Uterus (tissue), 2 donors: Measurements from ENCODE around the gene PLD6.

ENCODE experiments used
- POLR2A ChIP-seq, 2 donors: fragments of 450-650 bp; IDR thresholded peaks; one replicate each; pipeline ENCODE4 v1.6.1; 2016; ENCODE audit warnings: antibody characterized with exemption in 2 of 2, mild to moderate bottlenecking in 1 of 2, moderate library complexity in 1 of 2
- TF ChIP-seq, protein P1 (sequence below), 4 experiments: fragments of 200-600 bp in 2 of 4; fragments of 450-650 bp in 2 of 4; sonication (generic) in 2 of 4; IDR thresholded peaks; one replicate each; pipeline ENCODE4 v1.5.1; 2016 to 2019; ENCODE audit warnings: antibody characterized with exemption in 4 of 4, mild to moderate bottlenecking in 2 of 4, moderate library complexity in 1 of 4

DNA sequence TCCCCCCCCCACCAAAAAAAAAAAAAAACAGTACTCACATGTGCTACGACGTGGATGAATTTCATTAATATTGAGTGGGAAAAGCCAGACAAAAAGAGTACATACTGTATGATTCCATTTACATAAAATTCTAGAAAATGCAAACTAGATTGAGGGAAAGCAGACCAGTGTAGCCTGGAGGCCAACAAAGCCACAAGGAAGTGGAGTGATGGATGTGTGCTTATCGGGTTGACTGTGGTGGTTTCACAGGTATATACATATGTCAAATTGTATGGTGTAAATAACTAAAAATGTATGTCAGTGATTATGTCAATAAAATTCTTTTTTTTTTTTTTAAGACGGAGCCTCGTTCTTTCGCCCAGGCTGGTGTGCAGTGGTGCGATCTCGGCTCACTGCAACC lies 1.9 kb upstream of the PLD6 start:
- TF ChIP-seq, protein P1, sequence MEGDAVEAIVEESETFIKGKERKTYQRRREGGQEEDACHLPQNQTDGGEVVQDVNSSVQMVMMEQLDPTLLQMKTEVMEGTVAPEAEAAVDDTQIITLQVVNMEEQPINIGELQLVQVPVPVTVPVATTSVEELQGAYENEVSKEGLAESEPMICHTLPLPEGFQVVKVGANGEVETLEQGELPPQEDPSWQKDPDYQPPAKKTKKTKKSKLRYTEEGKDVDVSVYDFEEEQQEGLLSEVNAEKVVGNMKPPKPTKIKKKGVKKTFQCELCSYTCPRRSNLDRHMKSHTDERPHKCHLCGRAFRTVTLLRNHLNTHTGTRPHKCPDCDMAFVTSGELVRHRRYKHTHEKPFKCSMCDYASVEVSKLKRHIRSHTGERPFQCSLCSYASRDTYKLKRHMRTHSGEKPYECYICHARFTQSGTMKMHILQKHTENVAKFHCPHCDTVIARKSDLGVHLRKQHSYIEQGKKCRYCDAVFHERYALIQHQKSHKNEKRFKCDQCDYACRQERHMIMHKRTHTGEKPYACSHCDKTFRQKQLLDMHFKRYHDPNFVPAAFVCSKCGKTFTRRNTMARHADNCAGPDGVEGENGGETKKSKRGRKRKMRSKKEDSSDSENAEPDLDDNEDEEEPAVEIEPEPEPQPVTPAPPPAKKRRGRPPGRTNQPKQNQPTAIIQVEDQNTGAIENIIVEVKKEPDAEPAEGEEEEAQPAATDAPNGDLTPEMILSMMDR (IDR thresholded peaks at IDR 0.05), result no peak
- TF ChIP-seq POLR2A (IDR thresholded peaks at IDR 0.05), result no peak
